Astrocyte of the hippocampus (primary cell): ENCODE data around the gene ICAM5.

Experiments
- DNase-seq: peaks from one replicate; pipeline ENCODE4 v3.0.0; 2011; ENCODE audit warnings: low read depth, low spot score

The ICAM5 gene

GRCh38 chr19:10344780-10345179 lies 55.0 kb downstream of the ICAM5 start:
- DNase-seq: no peak
